NCI-H69 (cell line): ENCODE results near the gene TUBGCP3.
A peak's percentile ranks its signal among the peaks of the same experiment; 100 is the strongest.

Source experiments
- DNase-seq: peaks from one replicate; lab custom pipeline; 2025; lab: John Stamatoyannopoulos, UW

Gene TUBGCP3

DNA sequence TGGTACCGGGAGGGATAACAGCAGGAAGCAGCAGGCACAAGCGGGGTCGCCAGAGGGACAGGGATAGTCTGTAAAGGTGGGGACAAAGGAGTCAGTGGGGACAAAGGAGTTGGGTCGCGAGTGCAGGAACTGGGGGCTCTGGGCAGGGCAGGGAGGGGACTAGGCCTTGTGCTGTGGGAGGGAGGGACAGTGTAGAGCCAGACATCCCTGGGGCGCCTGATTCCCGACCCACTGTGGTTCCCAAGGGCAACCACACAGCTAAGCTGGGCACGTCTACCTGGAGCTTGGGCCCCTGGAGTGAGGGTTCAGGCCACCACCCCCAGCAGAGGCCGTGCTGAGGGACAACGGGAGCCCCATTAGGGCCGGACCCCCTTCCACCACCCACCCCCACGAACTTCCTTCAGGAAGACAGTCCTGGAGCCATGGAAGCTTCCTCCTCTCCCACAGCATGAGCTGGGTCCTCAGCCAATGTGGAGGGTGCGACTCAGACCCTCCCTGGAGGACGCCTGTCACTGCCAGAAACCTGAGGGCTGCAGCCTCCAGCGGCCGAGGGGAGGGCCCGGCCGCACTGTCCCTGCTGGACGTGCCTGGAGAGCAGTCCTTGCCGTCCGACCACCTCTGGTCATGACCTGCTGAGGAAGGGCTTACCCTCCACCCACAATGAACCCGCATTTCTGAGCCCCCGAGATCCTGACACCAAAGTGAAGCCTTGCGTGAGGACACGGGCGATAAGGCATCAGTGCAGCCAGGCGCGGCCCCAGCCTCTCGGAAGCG is 133.9 kb downstream of the TUBGCP3 start:
- no peak for DNase-seq

DNA sequence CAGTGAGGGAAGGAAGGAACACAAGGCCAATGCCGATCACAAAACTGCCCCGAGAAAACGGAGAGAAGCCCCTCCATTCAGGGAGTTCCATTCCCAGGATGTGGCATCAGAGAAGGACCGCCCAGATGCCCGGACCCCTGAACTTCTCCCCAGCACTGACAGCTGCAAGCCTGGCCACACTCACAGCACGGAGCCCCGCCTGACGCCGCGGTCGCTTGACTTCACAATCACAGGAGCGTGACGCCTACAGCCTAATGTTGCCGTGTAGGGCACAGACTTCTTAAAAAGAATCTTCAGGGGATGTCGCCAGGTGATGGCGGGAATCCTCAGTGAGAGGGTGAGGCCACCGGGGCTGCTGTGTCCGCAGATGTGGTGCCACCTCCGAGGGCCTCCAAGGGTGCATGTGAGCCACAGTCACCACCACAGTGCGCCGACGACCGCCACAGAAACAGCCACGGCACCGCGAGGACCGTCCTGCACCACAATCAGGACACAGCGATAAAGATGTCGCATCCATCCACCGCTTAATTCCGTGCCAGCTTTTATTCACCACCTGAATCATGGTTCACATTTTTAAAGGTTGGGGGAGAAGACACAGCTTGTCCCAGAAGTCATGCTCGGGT is 134.6 kb downstream of the TUBGCP3 start:
- no peak for DNase-seq

DNA sequence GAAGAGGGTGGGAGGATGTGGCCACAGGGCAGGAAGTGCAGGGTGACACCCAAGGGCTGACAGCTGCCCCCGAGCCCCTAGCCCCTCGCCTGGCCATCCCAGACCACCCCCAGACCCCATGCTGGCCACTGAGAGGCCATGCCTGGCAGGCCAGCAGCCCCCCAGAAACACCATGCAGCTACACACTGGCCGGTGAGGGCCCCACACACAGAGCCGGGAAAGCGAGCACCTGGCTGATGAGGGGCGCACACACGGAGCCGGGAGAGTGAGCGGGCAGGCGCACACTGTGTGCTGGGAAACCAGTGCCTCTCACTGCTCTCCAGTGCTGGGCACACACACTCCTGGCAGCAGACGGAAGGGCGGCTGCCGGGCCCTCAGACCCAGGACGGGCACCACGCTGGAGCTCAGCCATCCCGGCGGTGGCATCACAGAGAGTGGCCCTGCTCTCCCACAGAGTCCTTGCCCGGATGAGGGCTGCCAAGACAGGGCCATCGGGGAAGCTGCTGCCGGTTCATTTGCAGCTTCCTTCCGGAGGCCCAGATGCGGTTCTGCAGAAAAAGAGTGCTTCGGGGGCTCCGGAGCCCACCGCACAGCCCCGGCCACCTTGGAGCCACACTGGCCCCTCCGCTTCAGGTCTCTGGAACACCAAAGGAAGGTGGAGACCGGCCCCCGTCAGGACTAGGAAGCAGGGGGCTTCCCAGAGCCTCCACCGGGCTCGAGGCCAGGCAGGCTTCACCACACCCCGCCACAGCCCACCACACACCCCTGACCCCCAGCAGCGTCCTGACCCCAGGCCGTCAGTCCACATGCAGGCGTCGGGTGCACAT is 135.4 kb downstream of the TUBGCP3 start:
- DNase-seq = no peak

DNA sequence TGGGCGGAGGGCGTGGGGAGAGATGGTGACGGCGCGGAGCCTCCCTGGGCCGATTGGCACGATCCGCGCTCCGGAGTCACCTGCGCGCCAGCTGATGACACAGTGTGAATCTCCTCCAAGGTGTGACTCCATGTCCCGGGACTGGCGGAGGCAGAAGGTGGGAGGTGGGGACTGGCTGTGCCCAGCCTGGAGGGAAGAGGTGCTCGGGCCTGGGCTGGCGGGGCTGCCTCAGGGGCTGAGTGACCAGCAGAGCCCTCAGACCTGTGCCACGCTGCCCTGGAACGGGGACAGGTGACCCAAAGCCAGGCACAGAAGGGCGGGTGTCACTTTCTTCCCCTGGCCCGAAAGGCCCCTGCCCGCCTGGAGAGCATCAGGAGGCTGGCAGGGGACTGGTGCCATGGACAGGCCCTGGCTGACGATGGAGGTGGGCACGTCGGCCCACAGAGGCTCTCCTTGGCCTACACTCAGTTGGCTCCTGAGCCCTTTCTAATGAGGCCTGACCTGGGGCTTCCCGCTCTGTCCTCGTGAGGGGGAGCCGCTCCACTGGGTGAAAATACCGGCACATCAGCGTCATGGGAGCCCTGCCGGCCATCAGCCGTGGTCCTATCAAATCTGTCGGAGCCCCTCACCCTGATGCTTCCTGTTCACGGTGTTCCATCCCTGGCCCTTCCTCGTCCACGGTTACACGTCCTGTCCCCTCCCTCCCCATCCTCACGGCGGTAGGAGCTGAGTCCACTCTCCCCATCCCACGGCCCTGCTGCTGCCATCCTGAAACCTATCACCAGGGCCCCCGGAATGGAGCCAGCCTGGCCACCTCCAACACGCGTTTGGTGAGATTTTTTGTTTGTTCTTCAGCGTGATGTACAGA is 136.2 kb downstream of the TUBGCP3 start:
- no peak for DNase-seq

DNA sequence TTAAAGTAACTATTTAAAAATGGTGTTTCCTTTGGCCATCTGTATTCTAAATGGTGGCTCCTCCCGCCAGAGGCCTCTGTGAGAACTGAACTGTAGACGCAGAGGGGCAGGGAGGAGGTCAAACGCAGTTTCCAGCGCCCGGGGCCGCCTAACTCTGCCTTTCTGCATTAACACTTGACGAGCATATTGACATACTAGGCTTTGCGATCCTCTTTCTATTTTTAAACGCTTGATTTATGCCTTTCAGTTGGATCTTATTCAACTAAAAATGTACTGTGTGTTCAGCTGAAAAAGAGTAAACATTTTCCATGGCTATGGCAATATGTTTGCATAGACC is 137.1 kb downstream of the TUBGCP3 start:
- peak; percentile 98 for DNase-seq

DNA sequence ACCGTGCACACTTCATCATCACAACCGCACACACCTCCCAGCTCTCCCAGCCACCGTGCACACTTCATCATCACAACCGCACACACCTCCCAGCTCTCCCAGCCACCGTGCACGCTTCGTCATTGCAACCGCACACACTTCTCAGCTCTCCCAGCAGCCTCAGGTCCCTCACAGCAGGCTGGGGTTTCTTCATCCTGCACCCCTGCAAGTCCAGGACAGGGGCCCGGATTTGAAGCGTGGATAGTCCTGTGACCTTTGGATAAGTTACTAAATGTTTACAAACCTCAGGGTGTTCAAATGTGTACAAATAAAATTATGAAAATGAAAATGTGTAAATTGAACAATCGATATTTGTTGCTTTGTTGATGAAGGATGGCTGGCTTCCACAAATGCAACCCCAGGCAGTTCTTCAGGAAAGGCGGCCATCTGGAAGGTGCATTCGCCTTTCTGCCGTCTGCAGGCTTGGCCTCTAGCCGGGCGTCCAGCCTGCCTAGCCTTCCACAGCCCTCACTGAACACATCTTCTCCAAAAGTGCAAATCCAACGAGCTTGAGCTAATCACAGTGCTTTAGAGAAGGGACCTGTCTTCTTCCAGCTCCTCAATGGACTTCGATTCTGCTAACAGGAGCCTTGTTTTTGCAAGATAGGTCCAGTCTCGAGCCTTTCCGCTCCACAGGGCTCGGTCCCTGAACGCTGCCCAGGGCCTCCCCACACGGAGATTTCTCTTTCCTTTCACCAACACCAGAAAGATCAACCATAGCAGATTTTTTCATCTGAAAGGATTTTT is 137.6 kb downstream of the TUBGCP3 start:
- DNase-seq = no peak

DNA sequence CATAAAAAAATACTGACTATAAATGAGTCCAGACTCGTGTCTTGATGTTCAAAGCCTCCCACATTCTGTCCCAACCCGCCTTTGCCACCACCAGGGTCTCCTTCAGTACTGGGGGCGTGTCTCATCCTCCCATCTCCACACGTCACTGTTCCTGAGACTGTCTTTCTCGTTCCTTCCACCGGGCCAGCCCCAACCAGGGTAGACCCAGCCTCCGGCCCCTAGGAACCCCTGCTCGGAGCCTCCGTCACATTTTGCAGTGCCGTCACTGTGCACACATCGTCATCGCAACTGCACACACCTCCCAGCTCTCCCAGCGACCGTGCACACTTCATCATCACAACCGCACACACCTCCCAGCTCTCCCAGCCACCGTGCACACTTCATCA is 138.4 kb downstream of the TUBGCP3 start:
- no peak for DNase-seq

DNA sequence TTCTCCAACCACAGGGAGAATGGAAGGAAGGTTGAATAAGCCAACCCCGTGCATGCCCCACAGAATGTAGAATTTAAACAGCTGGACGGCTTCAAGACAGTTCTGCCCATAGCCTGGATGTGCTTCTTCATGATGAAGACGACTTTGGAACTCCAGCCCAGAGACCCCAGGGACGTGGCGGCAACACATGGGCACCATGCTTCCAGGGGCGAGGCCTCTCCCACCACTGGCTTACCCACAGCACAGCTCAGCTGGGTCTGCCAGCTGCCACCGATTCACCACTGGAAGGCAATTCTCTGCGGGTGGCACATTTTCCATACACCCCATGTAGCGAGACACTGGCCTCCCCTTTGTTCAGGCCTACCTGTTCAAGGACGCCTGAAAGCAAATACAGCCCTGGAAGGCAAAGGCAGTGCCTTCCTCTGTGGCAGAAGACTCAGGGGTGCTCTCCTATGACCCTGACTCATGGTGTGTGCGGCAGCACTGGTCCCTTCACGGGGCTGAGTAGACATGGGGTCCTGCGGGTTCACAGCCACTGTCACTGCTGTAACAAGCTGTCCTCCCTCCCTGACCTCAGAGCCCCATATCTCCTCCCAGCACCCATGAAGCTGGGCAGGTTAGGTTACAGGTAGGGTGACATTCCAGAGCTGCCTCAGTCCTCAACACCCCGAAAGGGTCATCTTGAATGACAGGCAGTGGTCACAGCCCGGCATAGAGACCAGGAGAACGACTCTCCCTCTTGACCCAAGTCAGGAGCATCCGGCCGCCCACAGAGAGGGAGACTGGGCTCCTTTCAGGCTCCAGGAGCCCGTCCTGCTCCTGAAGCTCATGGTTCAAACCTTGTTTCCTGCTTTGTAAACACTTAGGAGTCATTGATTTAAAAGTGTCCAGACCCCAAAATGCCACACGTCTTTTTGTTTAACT is 139.1 kb downstream of the TUBGCP3 start:
- DNase-seq = peak; percentile 48

DNA sequence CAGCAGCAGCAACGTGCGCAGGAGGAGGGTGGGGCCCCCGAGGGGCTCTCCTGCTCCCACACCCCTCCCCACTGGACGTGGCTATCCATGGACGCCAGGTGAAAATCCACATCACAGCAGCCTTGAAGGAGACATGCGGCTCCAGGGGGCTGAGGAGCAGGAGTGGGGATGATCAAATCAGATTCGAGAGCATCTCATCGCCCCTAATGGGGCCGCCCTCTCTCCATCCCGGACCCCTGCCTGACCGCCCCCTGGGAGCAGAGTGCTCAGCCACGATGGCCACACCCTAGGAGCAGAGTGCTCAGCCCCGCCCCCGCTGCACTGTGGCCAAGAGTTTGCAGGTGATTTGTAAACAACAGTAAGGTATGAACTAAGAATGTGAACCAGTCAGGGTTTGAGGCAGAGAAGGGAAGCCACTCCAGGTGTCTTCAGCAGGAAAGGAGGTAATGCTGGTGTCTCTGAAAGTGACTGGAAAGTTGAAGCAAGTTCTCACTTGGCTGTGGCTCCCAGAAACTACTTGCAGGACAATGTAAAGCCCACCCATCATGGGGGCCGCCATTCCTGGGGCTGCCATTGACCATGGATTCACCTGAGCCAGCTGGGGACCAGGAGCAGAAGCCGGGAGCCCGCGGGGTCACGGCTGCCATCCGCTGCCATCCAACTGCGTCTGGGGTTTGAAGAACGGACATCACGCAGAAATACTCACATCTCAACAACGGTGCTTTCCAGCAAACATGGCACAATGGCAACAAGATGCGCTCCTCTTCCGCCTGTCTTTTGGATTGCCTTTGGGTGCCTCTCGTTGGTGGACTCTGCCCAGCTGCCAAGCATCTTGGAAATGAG is 140.0 kb downstream of the TUBGCP3 start:
- peak; percentile 75 for DNase-seq

DNA sequence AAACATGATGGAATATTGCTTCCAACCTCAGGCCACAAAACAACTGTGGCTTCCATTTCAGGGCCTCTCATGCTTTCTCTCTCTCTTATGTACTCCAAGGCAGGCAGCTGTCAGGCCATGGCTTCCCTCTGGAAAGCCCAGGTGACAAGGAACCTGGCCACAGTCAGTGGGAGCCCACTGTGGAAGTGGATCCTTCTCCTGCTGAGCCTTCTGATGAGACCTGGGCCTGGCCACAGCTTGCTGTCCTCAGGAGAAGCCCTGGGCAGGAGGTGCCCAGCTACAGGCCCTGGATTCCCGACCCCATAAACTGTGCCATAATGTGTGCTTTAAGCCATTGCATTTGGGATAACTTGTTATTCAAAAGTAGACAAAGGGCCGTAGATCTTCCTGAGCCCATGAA is 140.6 kb downstream of the TUBGCP3 start:
- DNase-seq = no peak

DNA sequence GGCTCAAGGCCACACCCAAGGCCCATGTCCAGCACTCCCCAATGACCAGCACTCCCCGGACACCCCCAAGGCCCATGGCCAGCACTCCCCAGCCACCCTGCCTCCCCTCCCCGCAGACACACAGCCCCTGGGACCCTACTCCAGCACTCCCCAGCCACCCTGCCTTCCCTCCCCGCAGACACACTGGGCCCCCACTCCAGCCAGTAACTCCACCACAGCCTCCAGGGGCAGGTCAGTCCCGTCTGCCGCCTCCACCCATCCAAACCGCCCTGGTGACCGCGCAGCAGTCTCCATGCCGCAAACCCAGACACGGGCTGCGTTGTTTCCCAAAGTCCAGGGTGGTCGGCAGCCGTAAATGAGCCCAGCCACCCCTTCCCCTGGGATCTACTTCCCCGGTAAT is 141.1 kb downstream of the TUBGCP3 start:
- DNase-seq = no peak

DNA sequence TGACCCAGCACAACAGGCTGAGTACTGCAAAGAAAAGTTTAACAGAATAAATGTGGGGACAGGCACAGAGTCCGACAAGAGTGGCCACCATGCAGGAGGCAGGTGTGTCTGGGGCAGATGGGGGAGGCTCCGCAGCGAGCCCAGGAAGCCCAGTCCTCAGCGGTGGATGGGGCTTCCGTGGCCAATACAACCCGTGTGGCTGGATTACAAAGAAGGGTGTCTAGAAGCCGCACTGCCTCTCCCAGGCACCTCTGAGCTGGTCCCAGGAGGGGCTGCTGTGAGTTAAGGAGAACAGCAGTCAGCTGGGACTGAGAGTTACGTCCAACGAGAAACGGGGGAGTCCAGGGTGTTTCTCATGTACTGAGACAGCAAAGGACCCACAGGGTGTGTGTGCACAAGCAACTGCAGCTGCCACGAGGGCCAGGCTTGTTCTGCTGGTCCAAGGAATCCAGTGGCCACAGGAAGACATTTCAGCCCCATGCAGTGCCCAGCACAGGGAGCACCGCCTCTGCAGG is 141.5 kb downstream of the TUBGCP3 start:
- DNase-seq = no peak

DNA sequence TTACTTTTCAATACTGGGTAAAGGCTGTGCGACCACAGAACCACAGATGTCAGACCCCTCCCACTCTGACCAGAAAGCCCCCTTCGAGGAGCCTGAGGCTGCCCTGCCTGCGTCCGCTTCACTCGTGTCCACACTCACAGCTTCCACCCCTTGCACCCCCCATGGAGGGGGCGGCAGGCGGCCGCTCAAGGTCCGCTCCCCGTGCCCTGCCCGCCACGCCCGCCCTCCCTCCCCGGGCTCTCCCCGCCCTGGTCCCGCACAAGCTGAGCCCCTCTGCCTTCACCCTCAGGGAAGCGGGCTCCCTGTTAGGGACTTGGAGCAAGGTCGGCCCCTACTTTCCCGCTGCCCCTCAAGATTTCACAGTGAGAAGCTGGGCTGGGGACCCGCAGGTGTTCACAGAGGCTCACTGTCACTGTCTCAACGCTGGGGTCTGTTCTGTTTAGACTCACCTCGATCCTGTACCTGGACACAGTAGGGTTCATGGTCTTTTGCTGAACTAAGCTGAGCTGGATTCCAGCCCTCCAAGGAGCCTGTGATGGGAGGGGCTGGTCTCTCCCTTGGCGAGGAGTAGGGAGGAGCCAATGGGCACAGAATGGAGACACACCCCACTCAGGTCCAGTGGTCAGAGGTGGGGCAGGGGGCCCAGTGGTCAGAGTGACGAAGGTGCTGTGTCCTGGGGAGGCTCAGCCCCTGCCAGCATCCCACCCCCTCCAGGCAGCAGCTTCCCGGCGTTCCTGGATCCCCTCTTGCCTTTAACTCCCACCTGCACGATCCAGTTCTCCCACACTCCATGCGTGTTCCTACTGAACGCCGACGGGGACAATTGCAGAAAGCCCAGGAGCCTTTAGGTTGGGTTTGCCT is 142.3 kb downstream of the TUBGCP3 start:
- no peak for DNase-seq

DNA sequence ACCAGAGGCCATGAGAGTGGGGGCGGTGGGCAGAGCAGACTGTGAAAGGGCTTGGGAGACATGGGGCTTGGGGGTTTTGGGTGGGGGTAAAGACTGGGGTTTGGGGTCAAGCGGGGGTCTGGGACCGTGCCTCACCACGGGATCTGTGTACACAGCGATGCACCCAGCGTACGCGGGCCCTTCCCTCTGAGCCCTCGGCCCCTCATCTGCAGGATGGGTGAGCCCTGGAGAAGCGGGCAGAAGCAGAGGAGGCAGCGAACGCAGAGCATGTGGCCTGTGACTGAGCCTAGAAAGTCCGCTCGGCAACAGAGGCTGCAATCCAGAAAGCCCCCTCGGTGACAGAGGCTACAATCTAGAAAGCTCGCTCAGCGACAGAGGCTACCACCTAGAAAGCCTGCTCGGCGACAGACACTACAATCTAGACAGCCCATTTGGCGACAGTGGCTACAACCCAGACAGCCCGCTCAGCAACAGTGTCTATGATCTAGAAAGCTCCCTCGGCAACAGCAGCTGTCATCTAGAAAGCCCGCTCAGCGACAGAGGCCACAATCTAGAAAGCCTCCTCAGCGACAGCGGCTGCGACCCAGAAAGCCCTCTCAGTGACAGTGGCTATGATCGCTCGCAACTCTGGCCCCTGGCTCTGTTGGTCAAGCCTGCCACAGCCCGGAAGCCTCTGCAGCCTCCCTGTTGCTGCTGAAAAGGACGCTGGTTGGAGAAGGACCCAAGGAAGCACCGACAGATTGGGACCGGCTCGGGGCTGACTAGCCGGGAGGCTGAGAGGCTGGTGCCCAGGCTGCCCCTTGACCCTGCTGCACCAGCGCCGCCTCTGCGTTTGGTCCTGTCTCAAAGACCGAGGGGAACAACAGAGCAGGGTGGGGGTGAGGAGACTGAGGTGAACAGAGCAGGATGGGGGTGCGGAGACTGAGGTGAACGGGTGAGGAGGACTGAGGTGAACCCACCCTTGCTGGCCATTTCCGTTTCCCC is 143.2 kb downstream of the TUBGCP3 start:
- no peak for DNase-seq

DNA sequence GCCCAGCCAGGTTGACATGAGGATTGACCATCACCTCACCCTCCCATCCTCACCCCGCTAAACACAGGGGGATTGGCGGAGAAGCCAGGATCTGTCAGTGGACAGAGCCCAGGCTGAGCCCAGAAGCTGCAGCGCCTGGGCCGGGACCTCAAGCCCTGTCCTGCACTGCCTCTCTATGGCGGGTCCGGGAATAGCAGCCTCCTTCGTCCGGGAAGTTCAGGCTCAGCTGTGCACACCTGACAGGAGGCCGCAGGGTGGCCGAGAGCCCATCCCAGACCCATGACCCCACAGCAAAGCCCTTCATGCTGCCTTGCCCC is 144.0 kb downstream of the TUBGCP3 start:
- DNase-seq = peak; percentile 89

DNA sequence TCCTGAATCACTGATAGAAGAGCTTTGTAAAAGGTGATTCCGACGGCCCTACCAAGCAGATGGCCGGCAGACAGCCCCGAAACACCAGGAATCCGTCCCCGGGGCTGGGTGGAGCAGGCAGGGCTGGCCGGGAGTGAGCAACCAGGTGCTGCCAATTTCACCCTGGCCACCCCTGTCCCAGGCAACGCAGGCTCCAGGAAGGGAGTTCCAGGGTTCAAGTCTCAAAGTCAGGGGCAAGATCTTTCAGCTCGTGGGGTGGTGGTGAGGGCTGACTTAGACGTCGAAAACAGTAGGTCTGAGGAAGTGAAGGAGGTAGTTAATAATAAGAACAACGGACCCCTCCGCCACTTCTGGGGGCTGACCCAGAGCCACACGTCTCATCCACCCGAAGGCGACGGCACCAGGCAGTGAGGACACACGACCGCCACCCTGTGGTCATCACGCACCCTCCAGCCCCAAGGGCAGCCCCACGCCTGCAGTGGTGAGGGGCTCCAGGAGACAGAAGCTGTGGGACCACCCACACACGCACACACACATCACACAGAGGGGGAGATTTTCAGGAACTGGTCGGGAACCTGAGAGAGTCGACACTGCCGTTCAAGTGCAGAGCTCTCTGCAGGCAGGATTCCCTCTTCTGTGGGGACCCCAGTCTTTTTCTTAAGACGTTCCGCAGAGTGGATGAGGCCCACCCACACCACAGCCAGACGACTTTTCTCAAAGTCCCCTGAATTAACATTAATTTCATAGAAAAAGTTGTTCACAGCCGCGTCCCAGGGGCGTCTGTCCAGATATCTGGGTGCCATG is 144.6 kb downstream of the TUBGCP3 start:
- DNase-seq = peak; percentile 66
